GM12873 (cell line): ENCODE measurements around the gene NEU3.

Experiments
- CTCF ChIP-seq: IDR thresholded peaks from 2 replicates; pipeline ENCODE4 v1.5.1; 2012; ENCODE audit warnings: low read depth, mild to moderate bottlenecking, moderate library complexity, low read length, control low read depth; ENCODE audit not compliant: insufficient read depth; ENCODE audit errors: missing control alignments

The NEU3 gene

GRCh38 chr11:75059299-75059698, 70.6 kb downstream of the NEU3 start:
- TF ChIP-seq CTCF, result no peak

GRCh38 chr11:75063741-75064314, 75.1 kb downstream of the NEU3 start:
- TF ChIP-seq CTCF, result no peak

GRCh38 chr11:75066061-75066460, 77.3 kb downstream of the NEU3 start:
- no peak for TF ChIP-seq CTCF
